GM13976 (cell line): ENCODE results near the gene ROBO1.

Experiments
- DNase-seq: peaks from one replicate; pipeline ENCODE4 v3.0.0; 2012; ENCODE audit warnings: low spot score
- CTCF ChIP-seq: IDR thresholded peaks from 2 replicates; pipeline ENCODE4 v1.5.1; 2012; ENCODE audit warnings: borderline replicate concordance, mild to moderate bottlenecking; ENCODE audit not compliant: insufficient read depth; ENCODE audit errors: extremely low read depth, missing control alignments, control extremely low read depth
- in situ Hi-C: fragments of 300-500 bp; cut with MboI; formaldehyde crosslinking; loops from one replicate; pipeline ENCODE4 v1.12.0; 2022; ENCODE audit warnings: low sequenced_read_pairs, mixed read lengths, inconsistent platforms; ENCODE audit not compliant: unreplicated experiment

ROBO1 gene

GRCh38 chr3:79157191-79157590, 610.6 kb downstream of the ROBO1 start:
- no peak for TF ChIP-seq CTCF
- DNase-seq = no peak
- in situ Hi-C loops = no loop called here

GRCh38 chr3:79154865-79155264, 612.9 kb downstream of the ROBO1 start:
- in situ Hi-C loops = no loop called here
- DNase-seq = no peak
- no peak for TF ChIP-seq CTCF

DNA sequence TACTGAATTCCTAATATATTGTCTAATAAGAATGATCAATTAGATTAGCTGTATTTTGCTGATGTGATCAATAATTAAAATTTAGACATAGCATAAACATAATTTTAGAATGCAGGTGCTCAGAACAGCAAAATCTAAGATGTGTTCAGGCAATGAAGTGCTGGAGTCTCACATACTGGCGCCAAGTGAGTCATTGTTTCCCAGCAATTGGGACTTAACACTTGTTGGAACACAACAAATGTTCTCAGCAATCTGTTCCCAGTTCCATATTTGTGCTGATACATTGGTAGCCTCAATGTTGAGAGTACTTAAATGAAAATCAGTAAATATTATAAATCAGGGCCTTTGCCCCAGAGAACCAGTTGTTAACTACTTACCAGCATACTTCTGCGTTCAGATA, 619.0 kb downstream of the ROBO1 start:
- no peak for DNase-seq
- no peak for TF ChIP-seq CTCF
- in situ Hi-C loops = no loop called here

- DNase-seq = no peak
- TF ChIP-seq CTCF = no peak
- in situ Hi-C loops = no loop called here
These were observed 621.8 kb downstream of the ROBO1 start for GRCh38 chr3:79146024-79146423.

GRCh38 chr3:79140708-79141107, 627.1 kb downstream of the ROBO1 start:
- in situ Hi-C loops = no loop called here
- no peak for DNase-seq
- TF ChIP-seq CTCF = no peak

DNA sequence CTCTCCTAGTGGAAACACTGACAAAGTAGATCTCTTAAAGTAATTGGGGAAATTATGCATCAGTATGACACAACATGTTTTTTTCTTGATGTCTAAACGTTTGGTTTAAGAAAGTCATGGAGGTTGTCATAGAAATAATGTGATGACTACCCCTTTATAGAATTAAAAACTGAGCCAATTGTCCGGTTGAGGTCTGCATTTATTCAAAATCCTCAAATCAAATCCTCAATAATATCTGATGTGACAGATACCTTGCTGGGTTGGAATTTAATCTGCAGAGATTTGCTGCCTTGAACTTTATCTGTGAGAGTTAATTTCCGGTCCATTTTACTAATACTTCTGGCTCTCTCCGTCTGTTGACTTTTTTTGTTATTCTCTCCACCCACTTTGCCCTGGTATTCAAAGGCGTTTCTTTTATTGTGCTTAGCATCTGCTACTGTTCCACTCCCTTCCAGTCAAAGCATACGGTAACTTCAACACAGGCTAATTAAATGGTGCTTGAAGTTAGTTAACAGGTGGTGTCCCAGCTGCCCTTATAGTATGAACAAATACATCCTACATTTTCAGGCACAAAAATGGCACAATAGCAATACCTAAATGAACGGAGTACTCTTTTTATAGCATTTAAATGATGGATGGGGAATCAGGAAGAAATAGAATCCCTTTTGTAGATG, 628.3 kb downstream of the ROBO1 start:
- no peak for DNase-seq
- no peak for TF ChIP-seq CTCF
- in situ Hi-C loops = no loop called here
